ENCODE data around the gene PTRHD1. TPM values are rescaled to one million over a fixed set of nuclear protein-coding genes. Genes with fewer than 3 reads are reported as not detected.

The PTRHD1 gene
- total and polyA plus RNA-seq, 9 donors: 14.9 to 68.1 (median 21.1) TPM

DNA sequence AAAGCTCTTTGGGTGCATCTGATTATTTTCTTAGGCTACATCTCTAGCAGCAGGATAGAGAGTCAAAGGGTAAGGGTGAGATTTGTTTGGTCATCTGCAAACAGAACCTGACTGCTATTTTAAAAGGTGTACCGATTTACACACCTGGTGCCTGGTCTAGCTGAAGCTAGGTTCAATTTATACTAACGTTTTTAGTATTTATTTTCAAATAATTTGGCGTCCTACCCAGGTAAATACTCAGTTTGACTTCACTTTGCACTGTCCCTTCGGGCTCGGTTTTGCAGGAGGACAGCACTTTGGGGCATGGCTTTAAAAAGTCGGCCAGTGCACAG lies 683 bp downstream of the PTRHD1 start:
- WGBS, 3 donors: 1 to 2% (median 2%) methylated on average over 6 of the region's 6 CpGs
- Histone ChIP-seq H3K9me3 (no peaks in the 10 kb centered on the region), H3K4me3 (peak overlapping the region; percentile 89), H3K27me3 (no peaks in the 10 kb centered on the region), H3K36me3 (no peaks in the 10 kb centered on the region), H3K4me1 (ENCODE audit: insufficient read depth) (peaks cover 3% of the 10 kb centered on the region), H3K27ac (peak overlapping the region in 1 of 2 donors; percentile 99)
- intact Hi-C loops (cut with DNase I): no loop called here
- DNase-seq: no peak
- TF ChIP-seq, protein P1, sequence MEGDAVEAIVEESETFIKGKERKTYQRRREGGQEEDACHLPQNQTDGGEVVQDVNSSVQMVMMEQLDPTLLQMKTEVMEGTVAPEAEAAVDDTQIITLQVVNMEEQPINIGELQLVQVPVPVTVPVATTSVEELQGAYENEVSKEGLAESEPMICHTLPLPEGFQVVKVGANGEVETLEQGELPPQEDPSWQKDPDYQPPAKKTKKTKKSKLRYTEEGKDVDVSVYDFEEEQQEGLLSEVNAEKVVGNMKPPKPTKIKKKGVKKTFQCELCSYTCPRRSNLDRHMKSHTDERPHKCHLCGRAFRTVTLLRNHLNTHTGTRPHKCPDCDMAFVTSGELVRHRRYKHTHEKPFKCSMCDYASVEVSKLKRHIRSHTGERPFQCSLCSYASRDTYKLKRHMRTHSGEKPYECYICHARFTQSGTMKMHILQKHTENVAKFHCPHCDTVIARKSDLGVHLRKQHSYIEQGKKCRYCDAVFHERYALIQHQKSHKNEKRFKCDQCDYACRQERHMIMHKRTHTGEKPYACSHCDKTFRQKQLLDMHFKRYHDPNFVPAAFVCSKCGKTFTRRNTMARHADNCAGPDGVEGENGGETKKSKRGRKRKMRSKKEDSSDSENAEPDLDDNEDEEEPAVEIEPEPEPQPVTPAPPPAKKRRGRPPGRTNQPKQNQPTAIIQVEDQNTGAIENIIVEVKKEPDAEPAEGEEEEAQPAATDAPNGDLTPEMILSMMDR (IDR thresholded peaks at IDR 0.05): no peak
- no peak for TF ChIP-seq POLR2A (IDR thresholded peaks at IDR 0.05)
- TF ChIP-seq EP300 (IDR thresholded peaks at IDR 0.05): no peak

DNA sequence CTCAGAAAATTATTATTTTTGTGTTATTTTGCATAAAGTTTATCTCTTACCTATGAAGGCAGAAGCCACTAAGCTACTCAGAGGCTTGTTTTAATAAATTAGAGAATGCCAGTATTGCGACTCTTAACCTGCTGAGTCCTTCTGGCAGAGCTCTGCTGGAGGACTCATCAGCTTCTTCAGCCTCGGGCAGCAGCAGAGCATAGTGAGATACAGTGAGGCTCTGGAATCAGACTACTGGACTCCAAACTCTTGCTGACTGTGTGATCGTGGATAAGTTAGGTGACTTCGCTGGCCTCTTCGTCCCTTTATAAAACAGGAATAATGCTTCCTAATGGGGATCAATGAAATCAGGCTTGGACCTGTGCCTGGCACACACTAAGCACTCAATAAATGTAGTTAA lies 1.7 kb downstream of the PTRHD1 start:
- no peaks in the 10 kb centered on the region for H3K9me3 ChIP-seq
- H3K4me3 ChIP-seq: no peak overlapping the region
- no peak for DNase-seq
- peaks cover 3% of the 10 kb centered on the region for H3K4me1 ChIP-seq (ENCODE audit: insufficient read depth)
- WGBS, 3 donors: 90 to 97% (median 97%) methylated on average over 5 of the region's 5 CpGs
- no peak for TF ChIP-seq POLR2A (IDR thresholded peaks at IDR 0.05)
- TF ChIP-seq, protein P1 (IDR thresholded peaks at IDR 0.05): no peak
- TF ChIP-seq EP300 (IDR thresholded peaks at IDR 0.05): no peak
- no peak overlapping the region for H3K27ac ChIP-seq
- H3K36me3 ChIP-seq: no peaks in the 10 kb centered on the region
- H3K27me3 ChIP-seq: no peaks in the 10 kb centered on the region
- intact Hi-C loops (cut with DNase I): no loop called here

DNA sequence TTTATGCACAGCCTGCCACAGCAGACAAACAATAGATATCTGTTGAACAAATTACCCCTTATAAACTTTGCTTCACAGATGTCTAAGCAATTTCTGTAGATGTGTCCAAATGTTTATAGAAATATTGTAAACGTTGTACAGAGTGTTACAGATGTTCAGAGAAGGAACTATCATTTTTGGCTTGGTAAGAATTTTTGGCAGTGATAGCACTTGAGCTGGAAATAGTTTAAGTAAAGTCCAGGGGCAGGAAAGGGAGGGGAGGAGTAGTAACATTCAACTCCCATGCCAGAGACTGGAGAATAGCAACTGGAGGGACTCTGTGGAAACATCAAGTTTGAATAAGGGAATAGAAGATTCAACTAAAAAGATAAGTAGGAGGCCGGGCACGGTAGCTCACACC lies 4.4 kb downstream of the PTRHD1 start:
- Histone ChIP-seq H3K4me1 (ENCODE audit: insufficient read depth) (peaks cover under 1% of the 10 kb centered on the region), H3K27ac (no peak overlapping the region), H3K27me3 (no peaks in the 10 kb centered on the region), H3K9me3 (no peaks in the 10 kb centered on the region), H3K36me3 (no peaks in the 10 kb centered on the region), H3K4me3 (no peak overlapping the region)
- TF ChIP-seq EP300 (IDR thresholded peaks at IDR 0.05): no peak
- no peak for TF ChIP-seq POLR2A (IDR thresholded peaks at IDR 0.05)
- TF ChIP-seq, protein P1 (IDR thresholded peaks at IDR 0.05): no peak
- intact Hi-C loops (cut with DNase I): no loop called here
- DNase-seq: no peak
- WGBS, 3 donors: 7 to 31% (median 9%) methylated on average over 3 of the region's 3 CpGs

DNA sequence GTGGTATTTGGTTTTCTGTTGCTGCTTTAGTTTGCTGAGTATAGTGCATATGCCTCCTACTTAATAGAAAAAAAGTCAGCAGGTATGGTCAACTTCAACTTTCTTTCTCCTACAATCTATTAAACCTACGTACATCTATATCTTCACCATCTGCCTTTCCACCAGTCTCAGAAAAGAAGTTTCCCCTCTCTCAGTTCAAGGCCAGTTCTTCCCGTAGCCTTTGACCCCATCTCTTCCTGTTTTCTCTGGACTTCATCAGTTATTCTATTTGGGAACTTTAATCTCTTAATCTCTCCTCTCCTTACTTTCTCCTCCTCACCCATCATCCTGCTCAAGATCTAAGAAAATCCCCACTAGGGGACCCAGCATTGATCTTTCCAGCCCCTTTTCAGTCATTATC lies 5.7 kb downstream of the PTRHD1 start:
- intact Hi-C loops (cut with DNase I): no loop called here
- 56 to 61% (median 59%) methylated on average over 2 of the region's 2 CpGs for WGBS, 3 donors

More for the DNA sequence above, 5.7 kb downstream of the PTRHD1 start:
- TF ChIP-seq POLR2A (IDR thresholded peaks at IDR 0.05) (no peak), EP300 (IDR thresholded peaks at IDR 0.05) (no peak)
- TF ChIP-seq, protein P1 (IDR thresholded peaks at IDR 0.05): no peak
- H3K4me3 ChIP-seq: no peak overlapping the region
- DNase-seq: no peak
- H3K27me3 ChIP-seq: no peaks in the 10 kb centered on the region
- no peaks in the 10 kb centered on the region for H3K9me3 ChIP-seq
- H3K4me1 ChIP-seq (ENCODE audit: insufficient read depth): no peaks in the 10 kb centered on the region
- H3K27ac ChIP-seq: no peak overlapping the region
- no peaks in the 10 kb centered on the region for H3K36me3 ChIP-seq

Measured in ovary (tissue), 9 donors.